NCI-H187 treated with DMSO at 0.1 percent for 48 hours (cell line): ENCODE measurements around the gene RAB3IP.

Experiments
- DNase-seq: peaks from one replicate; lab custom pipeline; 2025; lab: John Stamatoyannopoulos, UW

The RAB3IP gene

GRCh38 chr12:69738351-69739286, at the start of gene RAB3IP:
Gene RAB3IP (plus strand): TSS chr12:69738860. CDS start chr12:69755409, 16,549 bp downstream.
- peak; percentile 57 for DNase-seq

GRCh38 chr12:69689638-69690037, 49.0 kb upstream of the RAB3IP start:
- no peak for DNase-seq

- DNase-seq: no peak
Observed at GRCh38 chr12:69694123-69694522, 44.5 kb upstream of the RAB3IP start.

- DNase-seq: no peak
Observed at GRCh38 chr12:69698054-69698453, 40.6 kb upstream of the RAB3IP start.

GRCh38 chr12:69698769-69699540, 39.7 kb upstream of the RAB3IP start, which contains the start of gene BEST3:
Gene BEST3 (minus strand): TSS chr12:69699303. CDS start chr12:69697798, 1,505 bp downstream.
- peak; percentile 90 for DNase-seq

GRCh38 chr12:69701826-69702225, 36.8 kb upstream of the RAB3IP start:
- no peak for DNase-seq

GRCh38 chr12:69703146-69703642, 35.5 kb upstream of the RAB3IP start:
- no peak for DNase-seq

- DNase-seq: no peak
Observed at GRCh38 chr12:69704357-69704756, 34.3 kb upstream of the RAB3IP start.

GRCh38 chr12:69708649-69709048, 30.0 kb upstream of the RAB3IP start:
- no peak for DNase-seq

GRCh38 chr12:69712826-69713225, 25.8 kb upstream of the RAB3IP start:
- no peak for DNase-seq

GRCh38 chr12:69714542-69714941, 24.1 kb upstream of the RAB3IP start:
- DNase-seq: no peak

- DNase-seq: no peak
Observed at GRCh38 chr12:69719336-69720316, 19.0 kb upstream of the RAB3IP start.

GRCh38 chr12:69720750-69721149, 17.9 kb upstream of the RAB3IP start:
- no peak for DNase-seq

- DNase-seq: no peak
Observed at GRCh38 chr12:69726922-69727321, 11.7 kb upstream of the RAB3IP start.

GRCh38 chr12:69732088-69732487, 6.6 kb upstream of the RAB3IP start:
- DNase-seq: no peak

- DNase-seq: no peak
Observed at GRCh38 chr12:69733638-69734037, 5.0 kb upstream of the RAB3IP start.

- DNase-seq: peak; percentile 31
Observed at GRCh38 chr12:69739287-69740191, 879 bp downstream of the RAB3IP start.

- DNase-seq: no peak
Observed at GRCh38 chr12:69744109-69744508, 5.4 kb downstream of the RAB3IP start.

GRCh38 chr12:69751476-69751875, 12.8 kb downstream of the RAB3IP start:
- no peak for DNase-seq

GRCh38 chr12:69755302-69755701, 16.6 kb downstream of the RAB3IP start:
- DNase-seq: no peak
